ENCODE data around the gene ZNF385D. TPM values are rescaled to one million over a fixed set of nuclear protein-coding genes. Genes with fewer than 3 reads are reported as not detected.
"Not testable (repeated sequence)": the region's sequence is repeated elsewhere in the genome, so short reads cannot be mapped to it uniquely, and the experiment has no call there.

ZNF385D gene
- total RNA-seq, 2 donors from 2014 or later = not detected

- H3K4me1 Mint-ChIP-seq (ENCODE audit: low read depth in 2 of 2) = no peaks in the 10 kb centered on the region
- ATAC-seq (no peak), DNase-seq (ENCODE audit: low spot score) (no peak)
- peaks cover 9% of the 10 kb centered on the region for H3K36me3 Mint-ChIP-seq
- H3K27ac Mint-ChIP-seq = no peak overlapping the region
- H3K27me3 Mint-ChIP-seq = no peaks in the 10 kb centered on the region
- H3K9me3 Mint-ChIP-seq = peaks cover 18% of the 10 kb centered on the region
- no peak overlapping the region for H3K4me3 Mint-ChIP-seq
Measured at GRCh38 chr3:21528291-21528995, 222.6 kb downstream of the ZNF385D start.

- ATAC-seq (no peak), DNase-seq (ENCODE audit: low spot score) (no peak)
- peaks cover 10% of the 10 kb centered on the region for H3K9me3 Mint-ChIP-seq
- H3K27ac Mint-ChIP-seq = no peak overlapping the region
- H3K4me1 Mint-ChIP-seq (ENCODE audit: low read depth in 2 of 2) = no peaks in the 10 kb centered on the region
- H3K4me3 Mint-ChIP-seq = no peak overlapping the region
- peaks cover 3% of the 10 kb centered on the region for H3K36me3 Mint-ChIP-seq
- H3K27me3 Mint-ChIP-seq = no peaks in the 10 kb centered on the region
Measured at GRCh38 chr3:21526461-21526860, 224.5 kb downstream of the ZNF385D start.

GRCh38 chr3:21524133-21524532, 226.9 kb downstream of the ZNF385D start:
- Mint-ChIP-seq H3K27ac (no peak overlapping the region), H3K27me3 (no peaks in the 10 kb centered on the region), H3K9me3 (peaks cover 12% of the 10 kb centered on the region), H3K36me3 (no peaks in the 10 kb centered on the region), H3K4me3 (no peak overlapping the region), H3K4me1 (ENCODE audit: low read depth in 2 of 2) (no peaks in the 10 kb centered on the region)
- no peak for DNase-seq (ENCODE audit: low spot score)
- ATAC-seq = no peak

- peaks cover 9% of the 10 kb centered on the region for H3K9me3 Mint-ChIP-seq
- H3K27me3 Mint-ChIP-seq = no peaks in the 10 kb centered on the region
- no peaks in the 10 kb centered on the region for H3K36me3 Mint-ChIP-seq
- H3K4me1 Mint-ChIP-seq (ENCODE audit: low read depth in 2 of 2) = no peaks in the 10 kb centered on the region
- DNase-seq (ENCODE audit: low spot score) (no peak), ATAC-seq (no peak)
- no peak overlapping the region for H3K27ac Mint-ChIP-seq
- no peak overlapping the region for H3K4me3 Mint-ChIP-seq
Measured at GRCh38 chr3:21520106-21520963, 230.7 kb downstream of the ZNF385D start.

DNA sequence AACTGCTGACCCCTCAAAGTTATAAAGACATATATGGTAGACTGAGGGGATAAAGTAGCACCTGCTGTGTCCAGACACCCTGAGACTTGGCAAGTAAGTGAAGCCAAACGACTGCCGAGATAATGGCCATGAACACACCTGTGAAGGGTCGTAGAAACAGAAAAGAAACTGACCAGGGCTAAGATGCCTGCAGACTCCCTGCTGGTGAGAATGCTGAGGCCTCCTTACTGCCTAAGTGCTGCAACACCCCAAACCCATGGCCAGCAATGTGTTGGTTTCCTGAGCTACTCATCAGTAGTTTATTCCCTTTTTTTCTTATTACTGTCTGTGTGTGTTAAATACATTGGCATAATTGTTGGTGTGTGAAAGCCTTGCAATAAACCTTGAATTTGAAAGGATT, 233.8 kb downstream of the ZNF385D start:
- Mint-ChIP-seq H3K27ac (no peak overlapping the region), H3K9me3 (peaks cover 3% of the 10 kb centered on the region), H3K27me3 (no peaks in the 10 kb centered on the region), H3K36me3 (no peaks in the 10 kb centered on the region), H3K4me1 (ENCODE audit: low read depth in 2 of 2) (no peaks in the 10 kb centered on the region), H3K4me3 (no peak overlapping the region)
- no peak for DNase-seq (ENCODE audit: low spot score)
- ATAC-seq = no peak

GRCh38 chr3:21515417-21515816, 235.6 kb downstream of the ZNF385D start:
- Mint-ChIP-seq H3K4me1 (ENCODE audit: low read depth in 2 of 2) (no peaks in the 10 kb centered on the region), H3K4me3 (no peak overlapping the region), H3K36me3 (peaks cover 11% of the 10 kb centered on the region), H3K9me3 (peaks cover 10% of the 10 kb centered on the region), H3K27ac (no peak overlapping the region), H3K27me3 (no peaks in the 10 kb centered on the region)
- DNase-seq (ENCODE audit: low spot score) = no peak
- ATAC-seq = no peak

DNA sequence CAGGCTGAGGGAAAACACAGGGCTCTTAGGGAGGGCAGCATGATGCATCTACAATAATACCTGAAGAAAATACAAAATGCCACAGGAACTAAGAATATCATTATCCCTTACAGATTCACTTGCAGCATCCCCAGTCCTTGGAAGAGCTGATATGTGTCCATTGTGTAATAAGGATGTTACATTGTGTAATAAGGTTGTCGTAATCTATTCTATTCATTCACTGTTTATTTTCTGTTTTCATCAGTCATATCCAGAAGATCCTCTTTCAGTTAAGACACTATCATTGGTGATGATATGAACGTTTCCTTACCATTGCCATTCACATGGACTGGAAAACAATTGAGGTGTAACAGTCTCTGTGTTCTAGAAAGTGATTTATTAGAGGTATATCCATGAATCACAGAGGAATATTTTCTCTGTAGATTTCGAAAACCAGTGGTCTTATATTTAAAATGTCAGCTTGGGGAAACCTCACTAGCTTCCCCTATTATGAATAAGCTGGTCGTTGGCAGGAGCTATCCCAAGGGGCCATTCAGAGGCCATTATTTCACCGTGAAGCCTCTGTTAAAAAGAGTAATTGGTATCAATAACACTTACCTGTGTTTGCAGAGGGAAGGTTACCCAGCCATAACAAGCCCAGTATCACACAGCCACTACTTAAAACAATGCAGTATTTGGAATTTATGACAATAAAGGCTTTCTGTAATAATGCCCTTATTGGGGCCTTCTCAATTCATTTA, 241.1 kb downstream of the ZNF385D start:
- H3K27ac Mint-ChIP-seq = no peak overlapping the region
- no peaks in the 10 kb centered on the region for H3K4me1 Mint-ChIP-seq (ENCODE audit: low read depth in 2 of 2)
- ATAC-seq = no peak
- H3K27me3 Mint-ChIP-seq = no peaks in the 10 kb centered on the region
- no peak for DNase-seq (ENCODE audit: low spot score)
- peaks cover 14% of the 10 kb centered on the region for H3K9me3 Mint-ChIP-seq
- peaks cover 15% of the 10 kb centered on the region for H3K36me3 Mint-ChIP-seq
- no peak overlapping the region for H3K4me3 Mint-ChIP-seq

DNA sequence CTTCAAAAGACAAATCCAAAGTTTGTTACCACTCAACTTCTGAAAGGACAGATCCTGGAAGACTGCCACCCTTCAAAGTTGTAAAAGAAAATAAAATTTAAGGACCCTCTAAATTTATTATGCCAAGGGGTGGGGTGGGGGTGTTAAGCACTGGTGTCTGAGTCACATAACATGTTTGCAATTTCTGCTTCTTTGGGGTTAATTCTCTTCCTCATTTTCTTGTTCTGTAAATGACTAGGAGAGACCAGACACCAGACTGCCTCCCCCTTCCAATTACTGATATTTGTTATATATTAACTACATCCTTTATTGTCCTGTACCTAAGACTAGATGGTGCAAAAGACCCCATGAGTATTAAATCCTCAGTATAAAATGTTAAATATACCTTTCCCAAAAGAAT, 242.8 kb downstream of the ZNF385D start:
- Mint-ChIP-seq H3K36me3 (peaks cover 15% of the 10 kb centered on the region), H3K4me3 (no peak overlapping the region), H3K27me3 (no peaks in the 10 kb centered on the region), H3K27ac (no peak overlapping the region), H3K4me1 (ENCODE audit: low read depth in 2 of 2) (no peaks in the 10 kb centered on the region), H3K9me3 (peaks cover 20% of the 10 kb centered on the region)
- ATAC-seq (no peak), DNase-seq (ENCODE audit: low spot score) (no peak)

DNA sequence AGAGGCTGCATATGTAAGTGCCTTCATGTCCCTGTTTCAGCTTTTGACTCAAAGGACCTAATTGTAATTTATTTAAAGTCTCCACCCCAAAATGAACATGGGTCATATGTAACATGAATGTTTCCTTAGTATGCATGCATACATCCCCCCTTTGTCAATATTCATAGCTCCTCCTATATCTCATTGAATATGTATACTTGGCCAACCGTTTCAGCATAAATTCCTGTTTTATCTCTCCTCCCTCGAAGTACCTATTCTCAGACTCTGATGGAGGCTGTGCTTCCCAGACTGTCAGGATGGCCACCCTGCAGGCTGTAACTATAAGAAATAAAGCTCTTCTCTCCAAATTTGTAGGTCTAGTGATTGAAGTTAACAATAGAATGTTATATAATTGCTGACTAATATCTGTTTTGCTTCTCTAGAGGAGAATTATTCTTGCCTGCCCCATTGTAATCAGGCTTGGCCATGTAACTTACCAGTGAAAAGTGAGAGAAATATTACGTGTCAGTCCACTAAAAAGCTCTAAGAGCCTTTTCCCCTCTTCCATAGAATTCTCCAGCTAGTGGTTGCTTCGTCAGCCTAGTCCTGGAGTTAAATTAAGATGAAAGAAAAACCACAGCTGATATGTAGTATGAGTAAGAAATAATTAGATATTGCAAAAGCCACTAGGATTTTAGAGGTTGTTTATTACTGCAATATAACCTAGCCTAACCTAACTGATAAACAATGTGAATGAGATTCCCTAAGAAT, 245.1 kb downstream of the ZNF385D start:
- Mint-ChIP-seq H3K4me1 (ENCODE audit: low read depth in 2 of 2) (no peaks in the 10 kb centered on the region), H3K27me3 (no peaks in the 10 kb centered on the region), H3K27ac (no peak overlapping the region), H3K36me3 (peaks cover 8% of the 10 kb centered on the region), H3K4me3 (no peak overlapping the region), H3K9me3 (peaks cover 25% of the 10 kb centered on the region)
- DNase-seq (ENCODE audit: low spot score) (no peak), ATAC-seq (no peak)

GRCh38 chr3:21502656-21503055, 248.4 kb downstream of the ZNF385D start:
- H3K27me3 Mint-ChIP-seq = no peaks in the 10 kb centered on the region
- ATAC-seq (no peak), DNase-seq (ENCODE audit: low spot score) (no peak)
- no peaks in the 10 kb centered on the region for H3K36me3 Mint-ChIP-seq
- peaks cover 26% of the 10 kb centered on the region for H3K9me3 Mint-ChIP-seq
- no peaks in the 10 kb centered on the region for H3K4me1 Mint-ChIP-seq (ENCODE audit: low read depth in 2 of 2)
- no peak overlapping the region for H3K4me3 Mint-ChIP-seq
- no peak overlapping the region for H3K27ac Mint-ChIP-seq

DNA sequence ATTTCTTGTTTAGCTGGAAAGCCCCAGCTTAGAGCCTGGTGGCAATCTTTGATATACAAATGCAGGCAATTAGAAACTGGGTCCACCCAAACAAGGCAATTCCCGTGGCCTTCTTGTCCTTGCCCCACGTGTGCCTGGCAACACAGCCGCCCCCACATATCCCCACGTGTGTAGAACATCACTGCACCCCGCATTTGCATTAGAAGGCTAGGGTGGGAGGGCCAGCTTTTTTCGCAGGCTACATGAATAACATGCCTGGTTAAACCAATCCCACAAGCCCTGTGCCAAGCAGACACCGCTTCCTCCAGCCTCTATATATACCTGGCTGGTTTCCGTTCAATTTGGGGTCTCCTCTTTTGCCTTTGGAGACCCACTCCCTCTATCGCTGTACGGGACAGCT, 250.2 kb downstream of the ZNF385D start:
- Mint-ChIP-seq H3K9me3 (peaks cover 28% of the 10 kb centered on the region), H3K4me1 (ENCODE audit: low read depth in 2 of 2) (no peaks in the 10 kb centered on the region), H3K27me3 (no peaks in the 10 kb centered on the region), H3K36me3 (no peaks in the 10 kb centered on the region), H3K4me3 (no peak overlapping the region), H3K27ac (no peak overlapping the region)
- no peak for ATAC-seq
- DNase-seq (ENCODE audit: low spot score) = no peak

DNA sequence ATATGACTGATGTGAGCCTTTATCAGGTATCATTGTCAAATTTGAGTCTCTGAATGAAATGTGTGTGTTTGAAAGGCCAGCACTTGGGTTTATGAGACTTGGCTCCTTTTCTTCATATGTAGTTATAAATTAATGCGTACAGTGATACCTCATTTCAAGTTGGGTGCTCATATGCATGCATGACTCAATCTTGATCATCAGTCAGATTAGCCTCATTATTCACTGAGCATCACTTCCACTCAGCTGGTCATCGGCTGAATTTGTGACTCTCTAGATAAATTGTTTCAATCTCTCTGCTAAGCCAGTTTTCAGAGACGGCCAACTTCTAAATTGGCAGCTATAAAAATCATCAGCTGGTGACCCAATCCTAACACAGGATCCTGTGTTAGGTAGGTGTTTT, 260.3 kb downstream of the ZNF385D start:
- H3K4me1 Mint-ChIP-seq (ENCODE audit: low read depth in 2 of 2); H3K27me3 Mint-ChIP-seq; H3K27ac Mint-ChIP-seq; H3K4me3 Mint-ChIP-seq; DNase-seq (ENCODE audit: low spot score); ATAC-seq; H3K36me3 Mint-ChIP-seq: not testable (repeated sequence)
- H3K9me3 Mint-ChIP-seq = peaks cover 13% of the 10 kb centered on the region

DNA sequence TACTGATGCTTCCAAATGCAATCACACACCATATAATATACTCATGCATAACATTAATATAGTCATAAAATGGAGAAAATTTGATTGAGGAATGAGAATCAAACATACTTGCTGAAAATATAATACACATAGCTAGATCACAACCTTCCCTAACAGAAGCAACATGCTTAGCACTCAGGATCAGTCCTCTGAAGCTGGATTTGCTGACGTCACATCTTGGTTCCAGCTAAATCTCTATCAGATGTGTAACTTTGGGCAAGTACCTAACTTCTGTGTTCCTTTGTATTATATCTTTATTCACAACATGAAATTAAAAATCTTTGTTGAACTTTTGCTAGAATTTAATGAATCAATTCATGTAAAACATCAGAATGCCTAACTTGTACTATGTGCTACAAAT, 263.5 kb downstream of the ZNF385D start:
- no peak for DNase-seq (ENCODE audit: low spot score)
- H3K4me1 Mint-ChIP-seq (ENCODE audit: low read depth in 2 of 2) = no peaks in the 10 kb centered on the region
- H3K9me3 Mint-ChIP-seq = peaks cover 6% of the 10 kb centered on the region

More for the DNA sequence above, 263.5 kb downstream of the ZNF385D start:
- ATAC-seq = no peak
- no peak overlapping the region for H3K4me3 Mint-ChIP-seq
- H3K27me3 Mint-ChIP-seq = no peaks in the 10 kb centered on the region
- H3K27ac Mint-ChIP-seq = no peak overlapping the region
- no peaks in the 10 kb centered on the region for H3K36me3 Mint-ChIP-seq

All from natural killer cell treated with Interleukin-12 subunit alpha and Interleukin-12 subunit beta and Interleukin-15 and Interleukin-18, amount 100 ng/mL, for 72 hours (primary cell).